Measurements from ENCODE around the gene PLTP.

DNA sequence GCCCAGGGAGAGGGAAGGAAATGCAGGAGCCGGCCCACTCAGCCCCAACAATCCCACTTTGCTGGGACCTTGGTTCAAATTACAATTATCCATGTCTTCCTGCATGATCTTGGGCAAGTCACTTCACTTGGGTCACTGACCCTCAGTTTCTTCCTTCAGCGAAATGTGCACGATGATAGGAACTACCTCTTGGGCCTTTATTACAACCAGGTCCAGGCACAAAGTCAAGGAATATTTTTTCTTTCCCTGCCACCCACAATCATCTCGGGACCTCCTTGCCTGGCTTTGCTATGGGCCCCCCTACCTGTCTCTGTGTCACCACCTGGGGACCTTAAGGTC lies 358 bp upstream of the PLTP start:
- TF ChIP-seq EZH2 (IDR thresholded peaks at IDR 0.05; ENCODE audit: borderline replicate concordance, insufficient read depth, low read length, poor library complexity, severe bottlenecking) (no peak), CTCF (IDR thresholded peaks at IDR 0.05; ENCODE audit: poor library complexity, severe bottlenecking) (no peak), EP300 (conservative IDR thresholded peaks at IDR 0.05; ENCODE audit: poor library complexity, severe bottlenecking) (no peak), SMC3 (conservative IDR thresholded peaks at IDR 0.05; ENCODE audit: poor library complexity) (no peak)

All from neural cell (in vitro differentiated cells).